H1 (cell line): ENCODE data around the gene NPPA. TPM values are rescaled to one million over a fixed set of nuclear protein-coding genes. Genes with fewer than 3 reads are reported as not detected.

ENCODE experiments used
- CTCF ChIA-PET: fragments of 300-600 bp; sonication (Branson Sonifier 250); formaldehyde crosslinking; loops from one replicate; lab custom pipeline; 2021; ENCODE audit not compliant: partially characterized antibody; lab: Charles Lee
- POLR2A ChIA-PET: fragments of 300-600 bp; sonication (Branson Sonifier 250); formaldehyde crosslinking; loops from one replicate; lab custom pipeline; 2021; ENCODE audit warnings: inconsistent platforms; ENCODE audit not compliant: partially characterized antibody; lab: Charles Lee
- DNase-seq, 2 experiments: peaks; one replicate each; pipeline versions ENCODE4 v3.0.0 to v3.0.0-alpha.2; 2010 to 2022; ENCODE audit warnings: low spot score in 2 of 2, low read depth in 1 of 2, mixed read lengths in 1 of 2
- FAIRE-seq: peaks from 2 replicates; lab custom pipeline; 2011; peaks lifted over from hg19 to GRCh38; lab: Jason Lieb, UNC
- H2AFZ ChIP-seq: 2 replicates; pipeline ENCODE4 v1.8.1; 2012; ENCODE audit warnings: low read length, inconsistent platforms
- H2AK5ac ChIP-seq: 2 replicates; pipeline ENCODE4 v1.6.1; 2013; ENCODE audit warnings: low read depth, low read length
- H2BK120ac ChIP-seq: replicated peaks from 2 replicates; pipeline ENCODE3; 2013; ENCODE audit warnings: low read depth, low read length, inconsistent platforms
- H2BK12ac ChIP-seq: 2 replicates; pipeline ENCODE4 v1.6.1; 2013; ENCODE audit warnings: low read depth, low read length
- H2BK15ac ChIP-seq: 2 replicates; pipeline ENCODE4 v1.6.1; 2013; ENCODE audit warnings: low read length
- H2BK20ac ChIP-seq: 2 replicates; pipeline ENCODE4 v1.6.1; 2013; ENCODE audit warnings: low read length
- H2BK5ac ChIP-seq: 2 replicates; pipeline ENCODE4 v1.6.1; 2013; ENCODE audit warnings: low read depth, low read length
- H3K14ac ChIP-seq: 2 replicates; pipeline ENCODE4 v1.6.1; 2013; ENCODE audit warnings: inconsistent platforms; ENCODE audit not compliant: insufficient read length
- H3K18ac ChIP-seq: 2 replicates; pipeline ENCODE4 v1.6.1; 2013; ENCODE audit warnings: low read length; ENCODE audit errors: extremely low read depth
- H3K23ac ChIP-seq: 2 replicates; pipeline ENCODE4 v1.6.1; 2013; ENCODE audit warnings: inconsistent platforms; ENCODE audit not compliant: insufficient read length
- H3K23me2 ChIP-seq: 2 replicates; pipeline ENCODE4 v1.6.1; 2013; ENCODE audit warnings: low read depth, low read length
- H3K27ac ChIP-seq: 2 replicates; pipeline ENCODE4 v1.6.1; 2011; ENCODE audit warnings: low read depth, low read length, inconsistent platforms
- H3K27me3 ChIP-seq, 4 experiments: replicated peaks in 1 of 4; 1 replicate in 1 of 4; 2 replicates in 3 of 4; pipeline versions ENCODE4 v1.6.1 to v1.8.1; 2011 to 2013; ENCODE audit warnings: low read length in 3 of 4, mild to moderate bottlenecking in 3 of 4, inconsistent platforms in 2 of 4, mixed read lengths in 2 of 4, moderate library complexity in 1 of 4; ENCODE audit not compliant: control insufficient read depth in 3 of 4, insufficient read depth in 3 of 4; ENCODE audit errors: extremely low read depth in 1 of 4
- H3K36me3 ChIP-seq, 4 experiments: 2 replicates each; pipeline versions ENCODE4 v1.6.1 to v1.8.1; 2011 to 2013; ENCODE audit warnings: mild to moderate bottlenecking in 4 of 4, low read length in 3 of 4, moderate library complexity in 2 of 4, control low read depth in 1 of 4, inconsistent platforms in 1 of 4; ENCODE audit not compliant: insufficient read depth in 4 of 4, control insufficient read depth in 2 of 4
- H3K4ac ChIP-seq: replicated peaks from 2 replicates; pipeline ENCODE3; 2013; ENCODE audit warnings: low read length, low read depth, mixed read lengths, inconsistent platforms; ENCODE audit not compliant: insufficient read length
- H3K4me1 ChIP-seq, 4 experiments: replicated peaks in 1 of 4; 1 replicate in 1 of 4; 2 replicates in 3 of 4; pipeline versions ENCODE4 v1.6.1 to v1.8.1; 2011 to 2013; ENCODE audit warnings: low read length in 3 of 4, inconsistent platforms in 2 of 4, mixed read lengths in 1 of 4; ENCODE audit not compliant: insufficient read depth in 4 of 4, control insufficient read depth in 3 of 4
- H3K4me2 ChIP-seq, 2 experiments: 2 replicates each; pipeline versions ENCODE4 v1.6.1 to v1.8.1; 2011 to 2013; ENCODE audit warnings: low read depth in 2 of 2, low read length in 2 of 2, control low read depth in 1 of 2, inconsistent platforms in 1 of 2, mild to moderate bottlenecking in 1 of 2; ENCODE audit not compliant: insufficient read depth in 1 of 2
- H3K4me3 ChIP-seq, 4 experiments: fragments of 200-600, 300-600 bp in 1 of 4; sonication (generic), shearing (Covaris generic), sonication (Bioruptor Twin) in 1 of 4; 2 replicates each; pipeline versions ENCODE4 v1.5.1 to v1.8.1; 2011 to 2016; ENCODE audit warnings: low read length in 4 of 4, low read depth in 3 of 4, control low read depth in 2 of 4, inconsistent platforms in 2 of 4, mild to moderate bottlenecking in 2 of 4, mixed read lengths in 1 of 4, moderate library complexity in 1 of 4; ENCODE audit not compliant: insufficient read depth in 2 of 4; ENCODE audit errors: extremely low read depth in 1 of 4
- H3K56ac ChIP-seq: replicated peaks from 2 replicates; pipeline ENCODE3; 2013; ENCODE audit warnings: low read depth, mild to moderate bottlenecking, mixed read lengths, low read length, inconsistent platforms; ENCODE audit not compliant: insufficient read length
- H3K79me1 ChIP-seq: 2 replicates; pipeline ENCODE4 v1.6.1; 2013; ENCODE audit warnings: low read depth, low read length, control low read depth
- H3K79me2 ChIP-seq, 2 experiments: 2 replicates each; pipeline versions ENCODE4 v1.6.1 to v1.8.1; 2012 to 2013; ENCODE audit warnings: low read length in 2 of 2, mild to moderate bottlenecking in 2 of 2, inconsistent platforms in 1 of 2; ENCODE audit not compliant: insufficient read depth in 2 of 2, control insufficient read depth in 1 of 2
- H3K9ac ChIP-seq, 4 experiments: replicated peaks in 1 of 4; 1 replicate in 1 of 4; 2 replicates in 3 of 4; pipeline versions ENCODE4 v1.6.1 to v1.8.1; 2011 to 2013; ENCODE audit warnings: low read depth in 3 of 4, low read length in 3 of 4, control low read depth in 2 of 4, mild to moderate bottlenecking in 2 of 4, moderate library complexity in 2 of 4, inconsistent platforms in 1 of 4; ENCODE audit errors: extremely low read depth in 1 of 4
- H3K9me3 ChIP-seq, 2 experiments: 2 replicates each; pipeline versions ENCODE4 v1.6.1 to v1.8.1; 2012 to 2013; ENCODE audit warnings: mild to moderate bottlenecking in 2 of 2, moderate library complexity in 2 of 2, control low read depth in 1 of 2, inconsistent platforms in 1 of 2, low read depth in 1 of 2, low read length in 1 of 2, mixed read lengths in 1 of 2; ENCODE audit not compliant: insufficient read depth in 2 of 2
- H4K20me1 ChIP-seq, 2 experiments: replicated peaks in 1 of 2; 2 replicates each; pipeline versions ENCODE3 to v1.8.1; 2011 to 2013; ENCODE audit warnings: inconsistent platforms in 2 of 2, low read length in 2 of 2, mild to moderate bottlenecking in 1 of 2; ENCODE audit not compliant: insufficient read depth in 2 of 2, control insufficient read depth in 1 of 2
- H4K5ac ChIP-seq: 2 replicates; pipeline ENCODE4 v1.6.1; 2013; ENCODE audit warnings: low read length, low read depth, mixed read lengths, inconsistent platforms; ENCODE audit not compliant: insufficient read length
- H4K8ac ChIP-seq: 2 replicates; pipeline ENCODE4 v1.8.0; 2013; ENCODE audit warnings: mild to moderate bottlenecking, moderate library complexity, low read length, inconsistent platforms; ENCODE audit not compliant: insufficient read depth; ENCODE audit errors: extremely low read depth
- H4K91ac ChIP-seq: replicated peaks from 2 replicates; pipeline ENCODE3; 2013; ENCODE audit warnings: low read length, mixed read lengths, inconsistent platforms; ENCODE audit not compliant: insufficient read length
- ASH2L ChIP-seq: fragments of 200-600, 300-600 bp; sonication (generic); IDR thresholded peaks from one replicate; pipeline ENCODE4 v1.7.1; 2017; ENCODE audit warnings: low read length
- HDAC6 ChIP-seq: IDR thresholded peaks from one replicate; pipeline ENCODE4 v1.7.1; 2012; ENCODE audit warnings: low read depth, mild to moderate bottlenecking, inconsistent platforms, low read length, moderate library complexity
- KDM5A ChIP-seq: fragments of 200-600 bp; IDR thresholded peaks from 2 replicates; pipeline ENCODE4 v1.7.1; 2012; ENCODE audit warnings: mild to moderate bottlenecking, low read length, inconsistent platforms, mixed read lengths
- PHF8 ChIP-seq: fragments of 200-600 bp; sonication (generic); conservative IDR thresholded peaks from 2 replicates; pipeline ENCODE4 v1.7.1; 2012; ENCODE audit warnings: low read depth, mild to moderate bottlenecking, inconsistent platforms, low read length, moderate library complexity
- SAP30 ChIP-seq: fragments of 300-600 bp; sonication (generic); IDR thresholded peaks from 2 replicates; pipeline ENCODE4 v1.7.1; 2012; ENCODE audit warnings: low read length, moderate library complexity, mild to moderate bottlenecking, inconsistent platforms; ENCODE audit not compliant: insufficient read depth, insufficient replicate concordance
- WGBS, 2 experiments: shearing (Covaris generic) in 1 of 2; methylation state at CpG; one replicate each; pipeline versions ENCODE4 v1.1.6 to v1.1.7; 2013 to 2015; ENCODE audit warnings: low lambda C conversion rate in 2 of 2, mixed read lengths in 2 of 2, inconsistent platforms in 1 of 2, low coverage in 1 of 2, missing lambda C conversion rate in 1 of 2; ENCODE audit not compliant: insufficient replicate concordance in 2 of 2, insufficient coverage in 1 of 2, insufficient read length in 1 of 2; ENCODE audit errors: extremely low coverage in 1 of 2, missing lambda C conversion rate in 1 of 2; 5-methylcytosine and 5-hydroxymethylcytosine counted together
- polyA plus RNA-seq, 7 experiments: library from polyadenylated mRNA; depleted of rRNA in 3 of 7; stranded (reverse) in 5 of 7; unstranded in 2 of 7; fragments of >200 nt in 5 of 7; fragments of 200-250 nt in 2 of 7; gene quantifications; 1 replicate in 5 of 7; 2 replicates in 1 of 7; 4 replicates in 1 of 7; pipeline versions ENCODE4 v1.2.1 to v1.2.3, GENCODE V29; 2011 to 2013; ENCODE audit warnings: missing spikeins in 2 of 7, mixed read lengths in 2 of 7
- total RNA-seq: library from RNA; stranded (reverse); fragmentation: NEBNext Ultra II Directional; extraction: Animal tissue kit (Norgen Biotek cat#: 25700); gene quantifications from 2 replicates; pipeline ENCODE4 v1.2.1, GENCODE V29; 2021

The NPPA gene
- total and polyA plus RNA-seq, 2 of the 8 experiments (the other 6 are each of a cell fraction or from before 2014, with no cell fraction given): not detected

GRCh38 chr1:11806307-11806936 lies 41.2 kb downstream of the NPPA start:
- 0 out of 2 replicates have a peak overlapping the region, but pooled peaks have one; percentile 27 for H2BK12ac ChIP-seq
- H3K4me2 ChIP-seq: peak overlapping the region; percentile 84 to 92
- no peak overlapping the region for H2AFZ ChIP-seq
- FAIRE-seq (no peak), DNase-seq (no peak)
- peak overlapping the region; percentile 72 for H3K56ac ChIP-seq
- H3K4ac ChIP-seq: peak overlapping the region; percentile 90
- H3K79me1 ChIP-seq: peaks cover 8% of the 10 kb centered on the region
- peak overlapping the region in 3 of 4 experiments; percentile 43 to 78 (median 48); a peak in 6 of 7 replicates for H3K9ac ChIP-seq
- H4K5ac ChIP-seq: peak overlapping the region; percentile 85
- H3K79me2 ChIP-seq: peaks cover 8 to 56% of the 10 kb centered on the region in 2 experiments; a peak in 3 of 4 replicates
- H3K4me1 ChIP-seq: peaks cover 13 to 24% (median 18%) of the 10 kb centered on the region in 4 experiments
- TF ChIP-seq ASH2L (peak; percentile 84), PHF8 (peak; percentile 65), KDM5A (peak; percentile 62; the same call in 1 of the 2 replicates), HDAC6 (no peak), SAP30 (peak; percentile 63)
- no peak overlapping the region for H3K14ac ChIP-seq
- peak overlapping the region; percentile 76 to 88 (median 81) for H3K4me3 ChIP-seq
- H3K18ac ChIP-seq: peak overlapping the region; percentile 73; the same call in 1 of the 2 replicates
- H2BK120ac ChIP-seq: no peak overlapping the region
- ChIA-PET CTCF (interaction anchor here (1.0 to 2.4 kb wide), 7 partner anchors 11 to 88 kb away, joined by 3 to 8 read pairs (median 3); no protein-coding TSS in a partner anchor), POLR2A (interaction anchor here (0.6 to 3.2 kb wide), 15 partner anchors 9 to 250 kb away, joined by 3 to 13 read pairs (median 4); partner anchors contain the start of genes MFN2 and PLOD1)
- H3K27me3 ChIP-seq: no peaks in the 10 kb centered on the region
- H3K9me3 ChIP-seq: no peaks in the 10 kb centered on the region
- peak overlapping the region; percentile 91 for H4K91ac ChIP-seq
- peak overlapping the region; percentile 43; the same call in 1 of the 2 replicates for H3K27ac ChIP-seq
- H4K20me1 ChIP-seq: peaks cover 3 to 10% of the 10 kb centered on the region in 2 experiments
- WGBS, 2 experiments: 5% methylated on average over 13 of the region's 20 CpGs; no CpG with 5 or more reads in 1 of the 2 experiments
- H3K23me2 ChIP-seq: peaks cover 18% of the 10 kb centered on the region
- no peak overlapping the region for H3K23ac ChIP-seq
- H4K8ac ChIP-seq: peak overlapping the region; percentile 93
- H3K36me3 ChIP-seq: peaks cover 0 to 18% (median 9%) of the 10 kb centered on the region in 4 experiments; a peak in 5 of 8 replicates
- peak overlapping the region; percentile 66 for H2BK5ac ChIP-seq
- H2AK5ac ChIP-seq: no peak overlapping the region
- H2BK20ac ChIP-seq: no peak overlapping the region
- H2BK15ac ChIP-seq: no peak overlapping the region
